T-helper 9 cell (primary cell): ENCODE measurements around the gene DESI1.
"Not testable (repeated sequence)": the region's sequence is repeated elsewhere in the genome, so short reads cannot be mapped to it uniquely, and the experiment has no call there.

ENCODE experiments used
- DNase-seq: peaks from one replicate; pipeline ENCODE4 v3.0.0-alpha.2; 2020

The DESI1 gene

GRCh38 chr22:41584881-41585280 lies 36.0 kb downstream of the DESI1 start:
- no peak for DNase-seq

DNA sequence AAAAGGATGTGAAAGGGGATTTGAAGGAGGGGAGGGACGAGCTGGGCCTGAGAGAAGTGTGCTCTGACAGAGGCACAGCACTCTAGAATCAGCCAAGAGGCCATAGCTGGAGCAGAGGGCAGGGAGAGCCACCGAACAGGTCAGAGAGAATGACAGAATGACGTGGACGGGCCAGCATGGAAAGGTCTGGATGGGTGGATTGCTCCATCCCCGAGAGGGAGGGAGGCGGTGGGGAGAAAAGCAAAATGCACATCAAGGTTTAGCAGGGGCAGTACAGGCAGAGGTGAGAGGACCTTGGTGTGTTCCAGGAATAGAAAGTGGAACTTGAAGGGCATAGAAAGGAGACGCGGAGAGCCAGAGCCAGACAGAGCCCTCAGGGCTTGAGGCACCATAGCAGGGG lies 38.1 kb downstream of the DESI1 start:
- no peak for DNase-seq

- no peak for DNase-seq
These were observed 40.9 kb downstream of the DESI1 start for GRCh38 chr22:41579997-41580355.

DNA sequence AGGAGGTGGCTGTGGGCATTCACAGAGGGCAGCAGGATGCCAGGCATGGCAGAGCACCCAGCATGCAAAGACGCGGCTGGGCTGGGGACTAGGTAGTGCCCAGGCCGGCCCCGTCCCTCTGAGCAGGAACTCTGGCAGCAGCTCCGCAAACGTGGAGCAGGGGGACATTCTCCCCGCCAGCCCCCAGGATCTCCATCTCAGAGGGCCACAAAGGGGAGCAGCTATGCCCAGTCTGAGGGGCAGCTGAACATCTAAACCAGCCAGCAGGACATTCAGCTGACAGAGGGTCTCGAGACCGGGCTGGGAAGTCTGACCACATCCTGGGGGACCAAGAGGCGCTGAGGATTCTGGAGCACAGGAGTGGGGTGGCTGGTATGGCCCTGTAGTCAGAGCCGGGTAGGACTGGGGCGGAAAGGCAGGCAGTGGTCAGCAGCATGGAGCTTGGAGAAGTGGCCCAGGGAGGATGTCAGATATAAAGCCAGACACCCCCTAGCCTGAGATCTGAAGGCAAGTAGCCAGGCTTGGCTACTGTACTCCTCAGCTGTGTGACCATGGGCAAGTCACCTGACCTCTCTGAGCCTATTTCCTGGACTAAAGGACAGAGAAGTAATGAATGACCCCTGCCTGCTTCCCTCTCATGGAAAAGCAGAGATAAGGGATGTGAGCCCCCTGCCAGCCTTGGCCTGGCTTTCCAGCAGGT lies 41.4 kb downstream of the DESI1 start:
- DNase-seq, result no peak

DNA sequence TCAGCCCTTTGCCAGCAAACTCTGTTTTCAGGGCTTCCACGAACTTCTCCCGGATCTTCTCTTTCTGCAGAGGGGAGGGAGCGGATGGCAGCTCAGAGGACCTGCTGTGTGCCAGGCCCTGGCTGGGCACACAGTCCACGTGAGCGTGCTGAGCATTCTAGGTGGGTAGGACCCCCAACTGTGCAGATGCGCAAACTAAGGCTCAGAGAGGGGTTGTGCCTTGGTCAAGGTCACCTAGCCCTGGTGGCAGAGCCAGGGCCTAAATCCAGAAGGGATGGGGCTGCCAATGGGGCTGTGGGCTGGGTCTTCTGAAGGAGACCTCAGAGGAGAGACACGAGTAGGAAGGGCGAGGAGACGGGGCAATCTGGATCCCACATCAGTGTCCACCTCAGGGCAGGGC lies 42.0 kb downstream of the DESI1 start:
- no peak for DNase-seq

- no peak for DNase-seq
These were observed 42.7 kb downstream of the DESI1 start for GRCh38 chr22:41578114-41578513.

GRCh38 chr22:41576877-41577276 lies 44.0 kb downstream of the DESI1 start:
- peak; percentile 8 for DNase-seq

GRCh38 chr22:41575533-41575932 lies 45.3 kb downstream of the DESI1 start:
- no peak for DNase-seq

DNA sequence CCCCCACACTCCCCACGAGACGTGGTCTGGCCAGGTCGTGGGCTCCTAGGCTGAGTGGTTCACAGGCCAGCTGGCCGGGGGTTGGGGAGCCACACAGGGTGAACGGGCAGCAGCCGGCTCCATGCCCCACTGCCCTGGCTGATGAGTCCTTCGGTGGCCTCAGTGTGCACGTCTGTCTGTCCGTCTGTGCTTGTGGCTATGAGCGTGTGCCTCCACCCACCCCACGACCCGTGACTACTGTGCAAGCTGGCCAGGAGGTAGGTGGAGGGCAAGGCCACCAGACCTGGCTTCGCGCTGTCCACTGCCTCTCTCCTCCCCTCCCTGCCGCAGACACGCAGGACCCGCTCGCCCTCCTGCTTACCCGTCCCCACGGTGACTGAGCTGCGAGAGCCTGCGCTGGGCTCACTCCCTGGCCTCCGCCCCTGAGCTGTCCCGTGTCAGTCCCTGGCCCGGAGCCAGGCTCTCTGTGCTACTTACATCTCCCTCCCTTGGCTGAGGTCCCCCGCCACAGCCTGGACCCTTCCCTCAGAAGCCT lies 45.9 kb downstream of the DESI1 start:
- DNase-seq, result no peak

DNA sequence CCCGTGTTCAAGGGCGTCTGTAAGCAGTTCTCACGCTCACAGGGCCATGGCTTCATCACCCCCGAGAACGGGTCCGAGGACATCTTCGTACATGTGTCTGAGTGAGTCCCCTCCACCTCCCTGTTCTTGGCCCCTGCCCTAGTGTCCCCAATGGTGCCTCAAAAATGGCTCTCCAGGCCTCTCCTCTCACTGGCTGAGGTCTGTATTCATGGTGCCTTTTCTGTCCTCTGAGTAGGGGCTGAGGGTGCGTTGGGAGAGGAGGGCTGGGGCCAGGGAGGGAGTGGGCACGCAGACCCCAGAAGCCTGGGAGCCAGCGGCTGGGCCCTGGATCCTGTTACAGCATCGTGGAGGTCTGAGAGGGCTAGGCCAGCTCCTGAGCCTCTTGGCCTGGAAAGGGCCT lies 47.2 kb downstream of the DESI1 start:
- no peak for DNase-seq

DNA sequence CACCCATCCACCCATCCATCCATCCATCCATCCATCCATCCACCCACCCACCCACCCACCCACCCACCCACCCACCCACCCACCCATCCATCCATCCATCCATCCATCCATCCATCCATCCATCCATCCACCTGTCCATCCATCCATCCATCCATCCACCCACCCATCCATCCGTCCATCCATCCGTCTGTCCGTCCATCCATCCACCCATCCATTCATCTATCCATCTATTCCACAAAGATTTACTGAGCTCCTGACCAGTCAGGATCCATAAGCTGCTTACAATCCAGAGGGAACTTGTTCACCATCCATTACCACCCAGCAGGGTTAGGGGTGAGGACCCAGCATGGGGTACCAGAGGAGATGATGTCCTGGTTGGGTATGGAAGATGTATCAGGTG lies 48.5 kb downstream of the DESI1 start:
- DNase-seq, result not testable (repeated sequence)

- DNase-seq, result no peak
These were observed 49.1 kb downstream of the DESI1 start for GRCh38 chr22:41571786-41572185.

- no peak for DNase-seq
These were observed 50.6 kb downstream of the DESI1 start for GRCh38 chr22:41570221-41570620.

DNA sequence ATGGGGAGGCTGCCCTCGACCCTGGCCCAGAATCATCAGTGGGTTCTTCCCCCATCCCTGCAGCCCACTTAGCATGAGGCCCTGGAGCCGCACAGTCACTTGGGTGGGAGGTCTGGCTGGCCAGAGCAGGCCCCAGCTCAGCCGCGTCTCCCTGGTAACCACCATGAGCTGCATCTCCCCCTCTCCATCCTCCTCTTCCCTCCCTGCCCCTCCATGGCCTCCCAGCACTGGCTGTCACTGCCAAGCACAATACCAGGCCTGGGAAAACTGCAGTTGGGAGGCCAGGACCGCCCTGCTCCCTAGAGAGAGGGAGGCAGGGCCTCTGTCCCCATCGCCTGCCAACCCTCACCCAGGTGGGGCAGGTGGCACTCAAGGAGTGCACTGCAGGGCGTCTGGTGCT lies 52.0 kb downstream of the DESI1 start:
- DNase-seq, result no peak

GRCh38 chr22:41567512-41567768 lies 53.4 kb downstream of the DESI1 start:
- DNase-seq, result no peak

DNA sequence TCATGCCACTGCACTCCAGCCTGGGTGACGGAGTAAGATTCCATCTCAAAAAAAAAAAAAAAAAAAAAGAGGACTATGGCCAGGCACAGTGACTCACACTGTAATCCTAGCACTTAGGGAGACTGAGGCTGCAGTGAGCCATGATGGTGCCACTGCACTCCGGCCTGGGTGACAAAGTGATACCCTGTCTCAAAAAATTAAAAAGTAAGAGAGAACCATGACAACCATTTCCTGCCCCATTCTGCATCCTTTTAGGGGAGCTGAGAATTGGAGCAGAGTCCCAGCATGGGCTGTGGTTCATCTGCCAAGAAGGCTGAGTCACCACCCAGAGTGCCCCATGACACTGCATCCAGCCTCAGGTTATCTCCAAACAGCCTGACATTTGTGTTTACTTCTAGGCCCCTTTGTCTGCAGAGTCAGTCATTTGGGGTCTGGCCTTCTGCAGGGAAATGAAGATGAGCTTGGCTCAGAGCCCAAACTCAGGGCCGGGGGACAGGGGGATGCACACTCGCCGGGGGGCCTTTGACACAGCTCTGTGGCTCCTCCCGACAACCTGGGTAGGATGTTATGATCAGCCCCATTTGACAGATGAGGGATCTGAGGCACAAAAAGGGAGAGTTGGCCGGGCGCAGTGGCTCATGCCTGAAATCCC lies 55.3 kb downstream of the DESI1 start:
- no peak for DNase-seq

DNA sequence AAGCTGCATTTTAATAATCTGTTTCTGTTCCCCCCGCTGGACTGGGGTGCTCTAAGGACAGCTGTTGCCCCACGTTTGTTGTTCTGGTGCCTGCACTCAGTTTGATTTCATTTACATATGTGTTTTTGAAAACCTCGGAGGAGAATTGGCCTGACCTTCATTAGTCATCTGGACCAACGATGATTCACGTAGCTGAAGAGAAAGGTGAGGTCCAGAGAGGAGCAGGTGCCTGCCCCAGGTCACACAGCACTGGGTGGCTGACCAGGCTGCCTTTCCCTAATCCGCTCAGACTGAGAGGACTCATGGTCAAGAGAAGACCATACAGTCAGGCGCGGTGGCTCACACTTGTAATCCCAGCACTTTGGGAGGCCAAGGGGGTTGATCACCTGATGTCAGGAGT lies 56.3 kb downstream of the DESI1 start:
- DNase-seq, result no peak

- DNase-seq, result no peak
These were observed 57.7 kb downstream of the DESI1 start for GRCh38 chr22:41563051-41563711.

GRCh38 chr22:41562461-41562860 lies 58.4 kb downstream of the DESI1 start:
- no peak for DNase-seq

GRCh38 chr22:41561788-41562187 lies 59.1 kb downstream of the DESI1 start:
- DNase-seq, result no peak

GRCh38 chr22:41561335-41561734 lies 59.5 kb downstream of the DESI1 start:
- no peak for DNase-seq

DNA sequence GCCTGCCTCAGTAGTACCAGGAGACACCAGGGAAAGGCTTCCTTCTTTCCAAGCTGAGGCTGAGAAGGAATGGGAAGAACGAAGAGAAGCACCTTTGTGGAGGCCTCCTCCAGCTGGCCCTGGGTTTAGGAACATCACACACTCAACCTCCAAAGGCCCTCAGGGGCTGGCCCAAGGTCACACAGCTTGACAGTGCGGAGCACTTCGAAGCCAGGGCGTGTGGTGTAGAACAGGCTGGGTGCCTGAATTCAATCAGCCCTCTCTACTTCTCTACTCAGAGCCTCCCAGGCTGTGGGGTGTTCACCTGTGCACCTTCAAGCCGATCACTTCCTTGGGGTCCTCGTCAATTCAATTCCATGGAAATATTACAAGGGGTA lies 60.8 kb downstream of the DESI1 start:
- DNase-seq, result no peak

- not testable (repeated sequence) for DNase-seq
These were observed 62.6 kb downstream of the DESI1 start for GRCh38 chr22:41558241-41558630.
